ENCODE measurements around the gene ADGRG3.

ADGRG3 gene

GRCh38 chr16:57697896-57698537 is 29.9 kb downstream of the ADGRG3 start:
- Histone ChIP-seq H3K4me3 (ENCODE audit: low read length) (no peak overlapping the region), H3K9ac (ENCODE audit: low read length) (no peak overlapping the region), H3K27ac (ENCODE audit: low read depth, low read length) (no peak overlapping the region), H3K27me3 (ENCODE audit: control insufficient read depth, insufficient read depth, low read length) (no peaks in the 10 kb centered on the region), H3K36me3 (ENCODE audit: control insufficient read depth, insufficient read depth, low read length) (no peaks in the 10 kb centered on the region), H3K4me1 (ENCODE audit: control insufficient read depth, insufficient read depth, low read length) (no peaks in the 10 kb centered on the region)

- no peak overlapping the region for H3K4me3 ChIP-seq (ENCODE audit: low read length)
- H3K36me3 ChIP-seq (ENCODE audit: control insufficient read depth, insufficient read depth, low read length), result no peaks in the 10 kb centered on the region
- H3K4me1 ChIP-seq (ENCODE audit: control insufficient read depth, insufficient read depth, low read length), result no peaks in the 10 kb centered on the region
- H3K27me3 ChIP-seq (ENCODE audit: control insufficient read depth, insufficient read depth, low read length), result no peaks in the 10 kb centered on the region
- no peak overlapping the region for H3K27ac ChIP-seq (ENCODE audit: low read depth, low read length)
- H3K9ac ChIP-seq (ENCODE audit: low read length), result no peak overlapping the region
These were observed 30.8 kb downstream of the ADGRG3 start for GRCh38 chr16:57698812-57699405.

GRCh38 chr16:57699481-57699880 is 31.4 kb downstream of the ADGRG3 start:
- Histone ChIP-seq H3K27ac (ENCODE audit: low read depth, low read length) (no peak overlapping the region), H3K36me3 (ENCODE audit: control insufficient read depth, insufficient read depth, low read length) (no peaks in the 10 kb centered on the region), H3K4me1 (ENCODE audit: control insufficient read depth, insufficient read depth, low read length) (no peaks in the 10 kb centered on the region), H3K9ac (ENCODE audit: low read length) (no peak overlapping the region), H3K27me3 (ENCODE audit: control insufficient read depth, insufficient read depth, low read length) (no peaks in the 10 kb centered on the region), H3K4me3 (ENCODE audit: low read length) (no peak overlapping the region)

GRCh38 chr16:57699899-57700298 is 31.8 kb downstream of the ADGRG3 start:
- Histone ChIP-seq H3K36me3 (ENCODE audit: control insufficient read depth, insufficient read depth, low read length) (no peaks in the 10 kb centered on the region), H3K4me3 (ENCODE audit: low read length) (no peak overlapping the region), H3K27me3 (ENCODE audit: control insufficient read depth, insufficient read depth, low read length) (no peaks in the 10 kb centered on the region), H3K27ac (ENCODE audit: low read depth, low read length) (no peak overlapping the region), H3K9ac (ENCODE audit: low read length) (no peak overlapping the region), H3K4me1 (ENCODE audit: control insufficient read depth, insufficient read depth, low read length) (no peaks in the 10 kb centered on the region)

GRCh38 chr16:57700781-57701551 is 32.9 kb downstream of the ADGRG3 start:
- Histone ChIP-seq H3K9ac (ENCODE audit: low read length) (no peak overlapping the region), H3K4me3 (ENCODE audit: low read length) (no peak overlapping the region), H3K4me1 (ENCODE audit: control insufficient read depth, insufficient read depth, low read length) (no peaks in the 10 kb centered on the region), H3K27ac (ENCODE audit: low read depth, low read length) (no peak overlapping the region), H3K27me3 (ENCODE audit: control insufficient read depth, insufficient read depth, low read length) (no peaks in the 10 kb centered on the region), H3K36me3 (ENCODE audit: control insufficient read depth, insufficient read depth, low read length) (no peaks in the 10 kb centered on the region)

GRCh38 chr16:57701759-57702371 is 33.8 kb downstream of the ADGRG3 start:
- H3K27ac ChIP-seq (ENCODE audit: low read depth, low read length), result no peak overlapping the region
- H3K9ac ChIP-seq (ENCODE audit: low read length), result no peak overlapping the region
- H3K36me3 ChIP-seq (ENCODE audit: control insufficient read depth, insufficient read depth, low read length), result no peaks in the 10 kb centered on the region
- no peak overlapping the region for H3K4me3 ChIP-seq (ENCODE audit: low read length)
- no peaks in the 10 kb centered on the region for H3K4me1 ChIP-seq (ENCODE audit: control insufficient read depth, insufficient read depth, low read length)
- no peaks in the 10 kb centered on the region for H3K27me3 ChIP-seq (ENCODE audit: control insufficient read depth, insufficient read depth, low read length)

GRCh38 chr16:57703416-57704010 is 35.4 kb downstream of the ADGRG3 start:
- Histone ChIP-seq H3K27me3 (ENCODE audit: control insufficient read depth, insufficient read depth, low read length) (no peaks in the 10 kb centered on the region), H3K9ac (ENCODE audit: low read length) (no peak overlapping the region), H3K27ac (ENCODE audit: low read depth, low read length) (no peak overlapping the region), H3K4me3 (ENCODE audit: low read length) (no peak overlapping the region), H3K4me1 (ENCODE audit: control insufficient read depth, insufficient read depth, low read length) (no peaks in the 10 kb centered on the region), H3K36me3 (ENCODE audit: control insufficient read depth, insufficient read depth, low read length) (no peaks in the 10 kb centered on the region)

- H3K36me3 ChIP-seq (ENCODE audit: control insufficient read depth, insufficient read depth, low read length), result no peaks in the 10 kb centered on the region
- no peaks in the 10 kb centered on the region for H3K4me1 ChIP-seq (ENCODE audit: control insufficient read depth, insufficient read depth, low read length)
- H3K27ac ChIP-seq (ENCODE audit: low read depth, low read length), result no peak overlapping the region
- no peak overlapping the region for H3K4me3 ChIP-seq (ENCODE audit: low read length)
- H3K9ac ChIP-seq (ENCODE audit: low read length), result no peak overlapping the region
- H3K27me3 ChIP-seq (ENCODE audit: control insufficient read depth, insufficient read depth, low read length), result no peaks in the 10 kb centered on the region
These were observed 36.2 kb downstream of the ADGRG3 start for GRCh38 chr16:57704011-57704904.

GRCh38 chr16:57704905-57705852 is 37.1 kb downstream of the ADGRG3 start:
- H3K9ac ChIP-seq (ENCODE audit: low read length), result no peak overlapping the region
- H3K36me3 ChIP-seq (ENCODE audit: control insufficient read depth, insufficient read depth, low read length), result no peaks in the 10 kb centered on the region
- H3K4me3 ChIP-seq (ENCODE audit: low read length), result no peak overlapping the region
- H3K27me3 ChIP-seq (ENCODE audit: control insufficient read depth, insufficient read depth, low read length), result no peaks in the 10 kb centered on the region
- H3K27ac ChIP-seq (ENCODE audit: low read depth, low read length), result no peak overlapping the region
- H3K4me1 ChIP-seq (ENCODE audit: control insufficient read depth, insufficient read depth, low read length), result no peaks in the 10 kb centered on the region

- Histone ChIP-seq H3K36me3 (ENCODE audit: control insufficient read depth, insufficient read depth, low read length) (no peaks in the 10 kb centered on the region), H3K4me3 (ENCODE audit: low read length) (no peak overlapping the region), H3K4me1 (ENCODE audit: control insufficient read depth, insufficient read depth, low read length) (no peaks in the 10 kb centered on the region), H3K9ac (ENCODE audit: low read length) (no peak overlapping the region), H3K27ac (ENCODE audit: low read depth, low read length) (no peak overlapping the region), H3K27me3 (ENCODE audit: control insufficient read depth, insufficient read depth, low read length) (no peaks in the 10 kb centered on the region)
These were observed 38.6 kb downstream of the ADGRG3 start for GRCh38 chr16:57706717-57707116.

- H3K4me1 ChIP-seq (ENCODE audit: control insufficient read depth, insufficient read depth, low read length), result no peaks in the 10 kb centered on the region
- no peak overlapping the region for H3K27ac ChIP-seq (ENCODE audit: low read depth, low read length)
- no peak overlapping the region for H3K9ac ChIP-seq (ENCODE audit: low read length)
- no peak overlapping the region for H3K4me3 ChIP-seq (ENCODE audit: low read length)
- H3K27me3 ChIP-seq (ENCODE audit: control insufficient read depth, insufficient read depth, low read length), result no peaks in the 10 kb centered on the region
- H3K36me3 ChIP-seq (ENCODE audit: control insufficient read depth, insufficient read depth, low read length), result no peaks in the 10 kb centered on the region
These were observed 39.2 kb downstream of the ADGRG3 start for GRCh38 chr16:57707331-57707730.

Measured in rectal smooth muscle tissue (tissue), 1 donor.